HG02678 (cell line): ENCODE measurements around the gene DIPK2A.

ENCODE experiments used
- ATAC-seq: cut with Tn5 transposase; IDR thresholded peaks from one replicate; pipeline ENCODE4 v1.9.1; 2021; ENCODE audit warnings: mild to moderate bottlenecking, moderate library complexity; ENCODE audit not compliant: unreplicated experiment

DIPK2A gene, protein sequence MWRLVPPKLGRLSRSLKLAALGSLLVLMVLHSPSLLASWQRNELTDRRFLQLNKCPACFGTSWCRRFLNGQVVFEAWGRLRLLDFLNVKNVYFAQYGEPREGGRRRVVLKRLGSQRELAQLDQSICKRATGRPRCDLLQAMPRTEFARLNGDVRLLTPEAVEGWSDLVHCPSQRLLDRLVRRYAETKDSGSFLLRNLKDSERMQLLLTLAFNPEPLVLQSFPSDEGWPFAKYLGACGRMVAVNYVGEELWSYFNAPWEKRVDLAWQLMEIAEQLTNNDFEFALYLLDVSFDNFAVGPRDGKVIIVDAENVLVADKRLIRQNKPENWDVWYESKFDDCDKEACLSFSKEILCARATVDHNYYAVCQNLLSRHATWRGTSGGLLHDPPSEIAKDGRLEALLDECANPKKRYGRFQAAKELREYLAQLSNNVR

DNA sequence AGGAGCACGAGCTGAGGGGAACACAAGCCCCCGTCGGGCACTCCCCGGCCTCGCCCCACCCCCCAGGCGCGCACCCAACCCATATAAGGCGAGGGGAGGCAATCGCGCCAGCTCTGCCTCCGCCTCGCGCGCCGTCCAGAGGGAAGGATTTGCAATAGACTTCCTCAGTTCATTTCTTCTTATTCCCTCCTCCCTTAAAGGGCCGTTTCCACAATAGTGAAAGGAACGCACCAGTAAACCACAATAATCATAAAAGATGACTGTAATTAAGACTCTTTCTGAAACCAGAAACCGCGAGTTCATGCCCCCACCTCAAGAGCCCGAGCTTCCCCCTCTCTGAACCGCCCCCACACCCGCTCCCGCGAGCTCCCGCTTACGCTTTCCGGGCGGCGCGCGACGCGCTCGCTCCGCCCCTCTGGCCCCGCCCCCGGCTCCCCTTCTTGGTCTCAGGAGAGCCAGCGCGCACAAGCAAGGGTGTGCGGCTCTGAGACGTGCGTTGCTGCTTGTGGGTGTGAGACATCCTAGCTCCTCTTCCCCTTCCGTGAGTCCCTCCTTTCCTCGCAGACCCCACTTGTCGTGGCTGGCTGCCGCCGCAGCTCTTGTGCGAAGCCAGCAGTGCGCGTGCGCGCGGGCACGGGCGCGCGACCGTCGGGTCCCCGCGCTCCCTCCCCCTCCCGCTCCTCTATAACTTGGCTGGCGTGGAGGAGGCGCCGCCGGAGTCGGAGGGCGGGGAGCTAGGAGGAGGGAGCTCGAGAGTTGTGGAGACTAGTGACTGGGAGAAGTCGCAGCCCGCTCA lies at the start of gene DIPK2A:
Gene DIPK2A (plus strand): TSS at position 465 of the 796 bp plus-strand sequence. CDS start 510 bp downstream, outside the sequence.
- ATAC-seq: peak; percentile 55

DNA sequence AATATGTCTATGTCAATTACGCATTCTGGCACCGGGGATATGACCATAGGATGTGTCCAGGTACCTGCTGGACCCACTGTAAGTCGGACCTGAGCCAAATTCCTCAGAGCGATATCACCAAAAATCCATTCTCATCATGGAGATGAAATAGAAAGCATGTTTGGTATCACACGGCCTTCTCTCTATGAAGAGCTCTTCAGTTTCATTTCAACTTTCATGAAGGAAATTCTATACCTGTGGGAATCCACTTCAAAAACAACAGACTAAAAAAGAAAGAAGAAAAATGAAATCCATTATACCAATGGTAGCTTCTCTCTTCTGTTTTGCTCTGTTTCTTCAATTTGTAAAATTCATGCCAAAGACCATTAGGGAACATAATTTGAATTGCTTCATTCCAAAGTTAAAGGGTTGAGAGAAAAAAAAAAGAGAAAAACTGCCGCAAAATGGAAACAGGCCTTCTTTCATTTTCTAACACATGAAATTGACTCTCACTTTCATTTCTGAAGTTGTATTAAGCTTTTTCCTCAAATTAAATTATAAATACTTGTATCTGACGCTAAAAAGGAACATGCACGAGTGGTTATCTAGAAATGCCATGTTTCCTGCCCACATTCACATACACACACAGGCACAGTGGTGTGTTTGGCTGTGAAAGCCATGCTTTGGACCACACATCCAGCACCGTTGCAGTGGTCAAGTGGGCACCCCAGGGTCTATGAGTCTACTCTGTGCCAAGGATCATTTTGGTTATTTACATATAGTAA lies 46.9 kb upstream of the DIPK2A start:
- peak; percentile 71 for ATAC-seq

DNA sequence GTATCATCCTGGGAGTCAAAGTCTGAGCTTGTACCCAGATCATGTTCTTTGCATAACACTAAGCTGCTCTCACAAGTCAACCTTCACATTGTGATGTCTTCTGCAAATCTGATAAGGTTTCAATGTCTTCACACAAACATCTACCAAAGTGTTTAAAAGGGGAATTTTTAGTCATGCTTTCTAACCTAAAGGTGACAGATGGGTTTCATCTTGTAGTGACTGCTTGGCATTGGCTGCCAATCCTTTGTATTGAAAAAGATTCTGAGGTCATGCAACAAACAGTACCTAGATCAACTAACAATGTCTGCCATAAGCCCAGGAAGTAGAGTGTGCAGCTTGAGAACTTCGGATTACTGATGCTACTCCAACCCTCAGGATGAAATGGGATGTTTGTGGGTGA lies 43.6 kb upstream of the DIPK2A start:
- no peak for ATAC-seq

DNA sequence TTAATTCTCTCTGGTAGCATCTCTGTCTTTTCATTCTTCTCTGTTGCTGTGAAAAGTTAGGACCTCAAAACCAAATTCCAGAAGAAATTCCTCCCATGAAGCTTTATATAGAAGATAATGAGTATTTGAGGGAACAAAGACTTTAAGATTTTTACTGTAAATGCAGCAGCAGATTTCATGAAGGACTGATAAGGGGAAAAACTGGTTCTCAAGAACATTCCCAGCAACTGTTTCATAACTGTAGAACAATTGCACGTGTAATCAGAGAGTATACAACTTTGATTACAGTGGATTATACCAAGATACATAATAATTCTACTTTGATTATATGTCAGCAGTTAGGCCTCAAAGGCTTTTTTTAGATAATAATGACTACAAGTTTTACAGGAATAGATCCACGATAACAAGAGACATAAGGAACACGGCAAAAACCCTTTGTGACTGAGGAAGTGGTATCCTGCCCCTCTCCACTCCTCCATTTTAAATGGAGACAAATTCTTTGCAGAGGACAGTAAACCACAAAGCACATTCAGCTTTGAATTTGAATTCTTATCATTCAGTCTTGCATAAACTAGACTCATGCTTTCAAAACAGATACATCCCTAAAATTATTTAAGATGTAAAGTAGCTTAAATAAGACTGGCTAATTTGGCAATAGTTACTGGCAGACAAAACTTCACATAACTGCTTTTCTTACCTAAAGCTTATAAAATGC lies 42.9 kb upstream of the DIPK2A start:
- ATAC-seq: no peak

DNA sequence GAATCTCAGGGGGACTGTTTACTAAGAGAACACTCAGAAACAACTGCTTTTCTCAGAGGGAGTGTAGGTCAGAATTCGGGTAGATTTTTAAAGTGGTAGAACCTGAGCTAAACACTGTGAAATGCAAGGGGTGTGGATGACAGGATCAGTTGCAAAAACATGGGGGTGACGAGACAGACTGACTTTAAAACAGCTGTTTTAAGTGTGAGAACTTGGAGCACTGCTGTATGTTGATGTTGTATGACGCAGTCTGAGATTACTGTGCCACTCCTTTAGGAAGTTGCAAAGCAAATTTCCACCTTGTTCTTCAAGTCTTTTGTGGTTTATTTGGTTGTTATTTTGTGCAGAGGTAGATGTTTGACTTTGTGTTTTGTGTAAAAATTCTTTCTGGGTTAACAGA lies 36.8 kb upstream of the DIPK2A start:
- no peak for ATAC-seq

DNA sequence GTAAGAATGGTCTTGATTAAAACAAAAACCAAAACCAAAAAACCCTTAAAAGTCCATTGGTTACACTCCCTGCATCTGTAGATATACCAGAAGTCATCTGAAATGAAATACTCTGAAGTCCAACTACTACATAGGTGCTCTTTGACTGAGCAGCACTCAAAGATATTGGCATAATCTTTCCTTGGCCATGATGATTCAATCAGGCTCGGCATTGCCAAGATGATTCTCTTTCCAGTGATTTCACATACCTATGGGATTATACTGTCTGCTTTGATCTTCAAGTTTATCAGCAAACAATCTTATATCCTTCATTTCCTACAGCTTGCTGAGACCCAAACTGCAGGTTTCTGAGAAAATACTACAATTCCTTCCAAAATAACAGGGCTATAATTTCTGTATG lies 35.9 kb upstream of the DIPK2A start:
- ATAC-seq: no peak

DNA sequence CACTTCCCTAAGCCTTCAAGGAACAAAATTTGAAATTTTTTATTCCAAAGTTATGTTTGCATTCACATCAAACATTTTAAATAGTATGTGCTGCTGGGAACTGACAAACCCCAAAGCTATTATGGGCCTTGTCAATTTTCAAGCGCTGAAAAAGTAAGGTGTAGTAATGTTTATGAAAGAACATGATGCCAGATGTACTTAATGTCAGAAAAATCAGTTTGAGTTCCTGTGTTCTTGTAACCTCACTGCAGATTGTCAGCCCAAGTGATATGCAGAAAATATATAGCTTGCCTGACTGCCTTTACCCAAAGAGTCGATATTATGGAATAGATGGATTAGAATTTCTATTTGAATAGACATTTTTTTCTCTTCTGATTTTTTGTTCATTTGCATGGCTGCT lies 20.8 kb upstream of the DIPK2A start:
- ATAC-seq: no peak

DNA sequence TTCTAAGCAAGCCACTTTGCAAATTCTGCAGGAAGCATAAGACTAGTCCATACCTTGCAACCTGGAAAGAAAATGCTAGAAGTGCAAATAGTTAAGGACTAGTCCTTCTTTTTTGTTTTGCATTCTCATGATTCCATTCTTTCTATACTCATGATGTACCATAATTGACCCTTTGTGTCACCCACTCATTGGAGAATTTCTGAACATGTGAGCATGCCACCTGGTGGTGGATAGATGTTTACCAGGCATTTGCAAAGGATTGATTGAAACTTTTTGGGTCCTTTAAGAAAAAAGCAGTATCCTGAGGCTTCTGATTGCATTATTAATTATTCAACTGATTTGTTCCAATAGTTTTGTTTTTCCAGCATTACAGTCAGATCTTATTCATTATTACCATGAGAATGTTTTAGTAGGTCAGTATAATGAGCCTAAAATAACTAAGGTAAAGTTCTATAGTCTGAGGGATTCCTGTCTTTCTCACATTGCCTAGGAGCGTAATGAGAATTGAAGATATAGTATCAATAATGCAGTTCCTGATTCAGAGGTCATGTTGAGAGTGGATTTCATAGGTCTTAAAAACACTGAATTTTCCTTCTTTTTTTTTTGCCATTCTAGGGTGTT lies 20.2 kb upstream of the DIPK2A start:
- ATAC-seq: peak; percentile 79

DNA sequence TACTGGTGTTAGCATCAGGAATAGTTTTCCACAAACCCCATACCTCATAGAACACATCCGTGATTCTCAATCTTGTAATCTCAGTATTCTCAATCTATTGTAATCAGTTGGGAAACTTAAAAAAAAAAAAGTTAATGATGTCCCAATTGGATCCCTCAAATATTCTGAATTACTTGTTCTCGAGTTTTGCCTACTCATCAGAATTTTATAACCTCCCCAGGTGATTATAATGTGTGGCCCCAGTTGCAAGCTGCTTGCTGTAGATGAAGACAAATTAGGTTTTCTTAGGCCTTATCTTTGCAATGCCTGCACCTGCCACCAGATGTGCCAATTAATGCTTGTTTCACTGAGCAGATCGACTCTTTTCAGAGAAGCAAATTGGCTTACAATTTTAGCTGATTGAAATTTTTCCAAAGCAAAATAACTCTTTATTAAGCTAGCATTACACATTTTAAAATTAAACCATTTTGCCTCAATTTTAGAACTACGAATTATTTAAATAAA lies 19.0 kb upstream of the DIPK2A start:
- no peak for ATAC-seq

DNA sequence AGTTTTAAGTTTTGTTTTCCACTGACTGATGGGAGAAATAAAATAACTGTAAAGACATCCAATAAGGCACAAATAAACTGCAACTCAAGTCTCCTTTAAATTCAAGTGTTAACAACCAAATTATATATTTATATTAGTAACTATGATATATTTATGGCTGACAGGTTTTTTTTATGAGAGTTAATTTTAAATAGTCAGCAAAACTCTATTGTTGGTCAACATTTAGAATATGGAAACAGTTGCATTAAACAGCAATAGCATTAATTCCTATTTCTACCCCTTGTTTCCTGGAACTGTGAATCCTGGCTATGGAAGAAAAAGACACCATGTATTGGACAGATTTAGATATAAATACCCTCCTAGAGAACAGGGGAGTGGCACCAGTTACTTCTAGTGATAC lies 16.5 kb upstream of the DIPK2A start:
- ATAC-seq: no peak

DNA sequence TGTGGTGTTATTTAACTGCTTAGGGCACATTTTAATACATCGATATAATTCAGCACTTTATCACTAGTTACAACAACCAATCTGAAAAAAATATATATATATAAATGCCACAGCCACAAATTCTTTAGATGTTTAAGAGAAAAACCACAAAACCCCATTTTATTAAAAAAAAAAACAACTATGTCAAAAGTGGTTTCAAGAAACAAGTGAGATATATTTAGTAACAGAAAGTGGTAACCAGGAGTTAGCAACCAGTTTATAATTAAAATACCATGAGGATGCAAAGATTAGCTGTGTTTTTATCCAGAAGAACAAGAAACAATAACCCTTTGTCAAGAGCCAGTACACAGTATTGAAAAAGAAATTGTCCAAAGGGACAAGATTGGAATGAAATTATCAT lies 14.8 kb upstream of the DIPK2A start:
- no peak for ATAC-seq

DNA sequence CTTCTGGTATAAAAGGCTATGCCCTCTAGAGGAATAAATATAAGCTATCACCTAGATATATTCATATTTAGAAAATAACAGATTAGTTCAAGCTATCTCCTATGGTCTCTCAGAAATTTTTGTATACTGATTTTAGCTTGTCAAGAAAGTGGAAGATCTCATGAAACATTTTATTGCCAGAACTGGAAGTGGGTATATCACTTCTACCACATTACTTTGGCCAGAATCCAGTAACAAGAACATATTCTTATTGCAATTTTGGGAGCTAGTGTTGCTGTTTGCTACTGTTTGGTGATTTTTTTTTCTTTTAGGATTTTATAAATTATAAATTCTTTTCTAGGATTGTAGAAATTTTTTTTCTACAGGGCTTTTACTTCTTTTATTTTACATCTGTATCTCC lies 14.2 kb upstream of the DIPK2A start:
- no peak for ATAC-seq

DNA sequence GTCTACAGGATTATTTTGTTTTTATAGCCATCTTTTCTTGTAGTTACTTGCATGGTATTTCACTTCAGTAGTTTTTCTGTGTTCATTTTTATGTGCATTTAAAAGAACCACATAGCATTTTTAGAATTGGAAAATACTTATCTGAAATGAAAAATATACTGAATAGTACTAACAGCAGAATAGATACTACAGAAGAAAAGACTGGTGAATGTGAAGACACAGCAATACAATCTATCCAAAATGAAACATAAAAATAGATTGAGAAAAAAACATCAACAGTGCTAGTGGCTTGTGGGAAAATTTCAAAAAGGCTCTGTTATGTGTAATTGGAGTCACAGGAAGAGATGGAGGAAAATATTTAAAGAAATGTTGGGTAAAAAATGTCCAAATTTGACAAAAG lies 12.7 kb upstream of the DIPK2A start:
- ATAC-seq: no peak

DNA sequence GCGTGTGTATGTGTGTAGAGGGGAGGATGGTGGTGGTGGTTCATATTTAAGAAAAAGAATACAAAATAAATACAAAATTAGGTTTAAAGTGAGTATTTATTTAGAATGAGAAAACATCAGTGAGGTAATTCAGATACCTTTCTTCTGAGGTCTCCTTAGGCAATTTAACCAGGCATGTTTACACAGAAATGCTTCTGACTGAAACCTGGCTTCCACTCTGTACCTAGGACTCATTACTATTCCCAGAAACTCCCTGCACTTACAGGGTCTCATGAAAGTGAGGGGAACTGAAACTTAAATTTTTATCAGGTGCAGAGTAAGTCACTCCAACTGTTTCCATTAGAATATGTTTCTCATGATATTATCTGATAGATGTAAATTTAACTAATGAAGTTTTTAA lies 10.3 kb upstream of the DIPK2A start:
- ATAC-seq: no peak

DNA sequence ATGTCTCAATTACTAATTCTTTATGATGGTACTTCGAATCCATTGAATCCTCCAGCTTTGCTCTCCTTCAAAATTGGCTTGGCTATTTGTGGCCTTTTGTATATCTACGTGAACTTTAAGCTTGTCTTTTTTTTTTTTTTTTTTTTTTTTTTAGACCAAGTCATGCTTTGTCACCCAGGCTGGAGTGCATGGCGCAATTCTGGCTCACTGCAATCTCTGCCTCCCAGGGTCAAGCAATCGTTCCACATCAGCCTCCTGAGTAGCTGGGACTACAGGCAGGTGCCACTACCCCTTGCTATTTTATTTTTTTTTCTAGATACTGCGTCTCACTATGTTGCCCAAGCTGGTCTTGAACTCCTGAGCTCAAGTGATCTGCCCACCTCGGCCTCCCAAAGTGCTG lies 7.7 kb upstream of the DIPK2A start:
- no peak for ATAC-seq

DNA sequence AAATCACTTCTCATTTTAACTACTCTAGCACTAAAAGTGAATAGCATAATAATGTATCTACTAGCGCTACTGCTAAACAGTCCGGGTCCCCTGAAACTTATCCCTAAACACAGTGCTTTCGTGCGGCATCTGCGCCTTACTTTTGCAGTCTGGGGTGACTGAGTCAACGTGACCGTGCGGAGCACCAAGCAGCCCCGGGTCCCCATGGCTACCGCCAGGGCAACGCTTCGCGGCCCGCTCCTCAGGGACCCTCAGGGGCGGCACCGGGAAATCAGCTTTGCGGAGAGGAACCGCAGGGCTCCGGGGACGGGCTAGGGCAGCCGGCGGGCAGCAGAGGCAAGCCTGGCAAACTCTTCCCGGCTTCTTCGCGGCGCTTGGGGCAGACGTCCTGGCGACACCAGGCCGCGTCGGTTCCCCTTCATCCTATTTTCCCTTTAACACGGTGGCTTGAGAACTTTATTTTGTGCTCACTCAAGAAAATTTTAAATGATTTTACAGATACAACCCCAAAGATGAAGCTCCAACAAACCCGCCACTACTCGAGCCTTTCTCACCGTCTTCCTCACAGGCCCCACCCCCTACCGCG lies 757 bp upstream of the DIPK2A start:
- ATAC-seq: peak; percentile 17

DNA sequence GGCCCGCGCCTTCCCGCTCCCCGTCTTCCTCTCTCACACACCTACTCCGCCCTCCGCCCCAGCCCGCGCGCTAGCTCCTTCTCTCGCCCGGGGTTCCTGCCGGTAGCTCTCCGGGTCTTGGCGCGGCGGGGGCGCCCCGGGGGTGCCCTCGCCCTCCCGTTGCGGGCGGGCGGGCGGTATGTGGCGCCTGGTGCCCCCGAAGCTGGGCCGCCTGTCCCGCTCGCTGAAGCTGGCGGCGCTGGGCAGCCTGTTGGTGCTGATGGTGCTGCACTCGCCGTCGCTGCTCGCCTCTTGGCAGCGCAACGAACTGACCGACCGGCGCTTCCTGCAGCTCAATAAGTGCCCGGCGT lies 507 bp downstream of the DIPK2A start:
- no peak for ATAC-seq

DNA sequence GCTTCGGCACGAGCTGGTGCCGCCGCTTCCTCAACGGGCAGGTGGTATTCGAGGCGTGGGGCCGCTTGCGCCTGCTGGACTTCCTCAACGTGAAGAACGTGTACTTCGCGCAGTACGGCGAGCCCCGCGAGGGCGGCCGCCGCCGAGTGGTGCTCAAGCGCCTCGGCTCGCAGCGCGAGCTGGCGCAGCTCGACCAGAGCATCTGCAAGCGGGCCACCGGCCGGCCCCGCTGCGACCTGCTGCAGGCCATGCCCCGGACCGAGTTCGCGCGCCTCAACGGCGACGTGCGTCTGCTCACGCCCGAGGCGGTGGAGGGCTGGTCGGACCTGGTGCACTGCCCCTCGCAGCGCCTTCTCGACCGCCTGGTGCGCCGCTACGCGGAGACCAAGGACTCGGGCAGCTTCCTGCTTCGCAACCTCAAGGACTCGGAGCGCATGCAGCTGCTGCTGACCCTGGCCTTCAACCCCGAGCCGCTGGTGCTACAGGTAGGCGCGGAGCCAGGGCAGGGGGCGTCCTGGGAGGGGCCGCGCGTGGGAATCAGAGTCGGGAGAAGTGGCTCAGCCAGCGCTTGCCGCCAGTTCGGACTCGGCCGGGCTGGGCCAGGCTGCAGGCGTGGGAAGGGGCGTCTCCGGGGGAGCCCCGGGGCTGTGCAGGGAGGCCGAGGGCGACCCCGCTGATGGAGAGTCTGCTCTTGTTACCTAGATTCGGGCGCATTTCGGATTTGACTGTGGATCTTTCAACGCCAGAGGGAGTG lies 1.1 kb downstream of the DIPK2A start:
- peak; percentile 29 for ATAC-seq
